Measurements from ENCODE around the gene FCN2. TPM values are rescaled to one million over a fixed set of nuclear protein-coding genes. Genes with fewer than 3 reads are reported as not detected.
A peak's percentile ranks its signal among the peaks of the same experiment; 100 is the strongest.

The FCN2 gene
- total RNA-seq, 2 donors from 2014 or later = not detected

DNA sequence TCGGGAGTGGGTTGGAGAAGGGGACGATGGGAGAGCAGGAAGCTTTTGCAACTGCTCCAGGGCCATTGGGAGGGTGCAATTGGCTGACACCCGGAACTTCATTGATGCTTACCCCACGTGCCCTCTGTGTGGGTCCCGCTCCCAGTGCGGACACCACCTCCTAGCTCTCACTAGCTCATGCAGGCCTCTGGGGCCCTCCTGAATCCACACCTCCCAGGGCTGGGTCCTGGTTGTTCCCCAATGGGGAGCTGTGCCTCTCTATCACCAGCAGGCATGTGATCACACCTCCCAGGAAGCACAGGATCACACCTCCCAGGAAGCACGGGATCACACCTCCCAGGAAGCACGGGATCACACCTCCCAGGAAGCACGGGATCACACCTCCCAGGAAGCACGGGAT lies 32.1 kb upstream of the FCN2 start:
- DNase-seq (no peak), ATAC-seq (no peak)
- Histone ChIP-seq H3K9me3 (no peaks in the 10 kb centered on the region), H3K4me1 (no peaks in the 10 kb centered on the region), H3K36me3 (replicated peaks in 1 of 2; ENCODE audit: insufficient read depth in 1 of 2, low read depth in 2 of 2) (no peaks in the 10 kb centered on the region), H3K27ac (no peak overlapping the region), H3K27me3 (no peaks in the 10 kb centered on the region), H3K4me3 (no peak overlapping the region)
- WGBS, 2 donors = 68 to 80% methylated on average over 4 to 6 of the region's 10 CpGs
- TF ChIP-seq POLR2A (IDR thresholded peaks at IDR 0.05) = no peak
- TF ChIP-seq, protein P1, sequence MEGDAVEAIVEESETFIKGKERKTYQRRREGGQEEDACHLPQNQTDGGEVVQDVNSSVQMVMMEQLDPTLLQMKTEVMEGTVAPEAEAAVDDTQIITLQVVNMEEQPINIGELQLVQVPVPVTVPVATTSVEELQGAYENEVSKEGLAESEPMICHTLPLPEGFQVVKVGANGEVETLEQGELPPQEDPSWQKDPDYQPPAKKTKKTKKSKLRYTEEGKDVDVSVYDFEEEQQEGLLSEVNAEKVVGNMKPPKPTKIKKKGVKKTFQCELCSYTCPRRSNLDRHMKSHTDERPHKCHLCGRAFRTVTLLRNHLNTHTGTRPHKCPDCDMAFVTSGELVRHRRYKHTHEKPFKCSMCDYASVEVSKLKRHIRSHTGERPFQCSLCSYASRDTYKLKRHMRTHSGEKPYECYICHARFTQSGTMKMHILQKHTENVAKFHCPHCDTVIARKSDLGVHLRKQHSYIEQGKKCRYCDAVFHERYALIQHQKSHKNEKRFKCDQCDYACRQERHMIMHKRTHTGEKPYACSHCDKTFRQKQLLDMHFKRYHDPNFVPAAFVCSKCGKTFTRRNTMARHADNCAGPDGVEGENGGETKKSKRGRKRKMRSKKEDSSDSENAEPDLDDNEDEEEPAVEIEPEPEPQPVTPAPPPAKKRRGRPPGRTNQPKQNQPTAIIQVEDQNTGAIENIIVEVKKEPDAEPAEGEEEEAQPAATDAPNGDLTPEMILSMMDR (IDR thresholded peaks at IDR 0.05) = no peak
- intact Hi-C loops (cut with DNase I) = no loop called here

DNA sequence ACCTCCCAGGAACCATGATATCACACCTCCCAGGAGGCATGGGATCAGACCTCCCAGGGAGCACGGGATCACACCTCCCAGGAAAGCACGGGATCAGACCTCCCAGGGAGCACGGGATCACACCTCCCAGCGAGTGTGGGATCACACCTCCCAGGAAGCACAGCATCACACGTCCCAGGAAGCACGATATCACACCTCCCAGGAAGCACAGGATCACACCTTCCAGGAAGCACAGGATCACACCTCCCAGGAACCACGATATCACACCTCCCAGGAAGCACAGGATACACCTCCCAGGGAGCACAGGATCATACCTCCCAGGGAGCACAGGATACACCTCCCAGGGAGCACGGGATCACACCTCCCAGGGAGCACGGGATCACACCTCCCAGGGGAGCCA lies 30.0 kb upstream of the FCN2 start:
- TF ChIP-seq POLR2A (IDR thresholded peaks at IDR 0.05) = no peak
- TF ChIP-seq, protein P1 (IDR thresholded peaks at IDR 0.05) = no peak
- ATAC-seq (no peak), DNase-seq (no peak)
- Histone ChIP-seq H3K27ac (no peak overlapping the region), H3K27me3 (no peaks in the 10 kb centered on the region), H3K9me3 (no peaks in the 10 kb centered on the region), H3K36me3 (replicated peaks in 1 of 2; ENCODE audit: insufficient read depth in 1 of 2, low read depth in 2 of 2) (no peaks in the 10 kb centered on the region), H3K4me1 (no peaks in the 10 kb centered on the region), H3K4me3 (no peak overlapping the region)
- WGBS, 2 donors = 84% methylated on average over 9 of the region's 9 CpGs; no CpG with 5 or more reads in 1 of the 2 donors
- intact Hi-C loops (cut with DNase I) = no loop called here

DNA sequence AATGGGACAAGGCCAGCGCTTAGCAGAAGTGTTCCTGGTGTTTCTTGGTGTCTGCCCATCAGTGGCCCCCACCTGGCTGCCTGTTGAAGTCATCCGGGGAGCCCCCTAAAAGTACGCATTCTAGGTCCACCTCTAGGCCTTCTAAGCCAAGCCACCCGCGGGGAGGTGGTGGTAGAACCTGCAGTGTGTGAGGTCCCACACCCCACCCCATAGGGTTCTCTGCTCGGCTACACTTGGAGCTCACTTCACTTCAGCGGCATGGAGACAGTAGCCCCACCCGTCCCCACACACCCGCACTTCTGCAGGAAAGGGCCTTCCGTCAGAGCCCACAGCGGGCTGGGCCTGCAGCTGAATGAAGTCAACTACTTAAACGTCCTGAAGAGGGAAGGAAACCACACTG lies 29.6 kb upstream of the FCN2 start:
- H3K27me3 ChIP-seq = no peaks in the 10 kb centered on the region
- no peaks in the 10 kb centered on the region for H3K4me1 ChIP-seq
- no peak overlapping the region for H3K27ac ChIP-seq
- H3K9me3 ChIP-seq = no peaks in the 10 kb centered on the region
- peak in 1 of 4 donors; percentile 1 for DNase-seq
- intact Hi-C loops (cut with DNase I) = no loop called here
- H3K4me3 ChIP-seq = no peak overlapping the region
- TF ChIP-seq, protein P1 (IDR thresholded peaks at IDR 0.05) = no peak
- TF ChIP-seq POLR2A (IDR thresholded peaks at IDR 0.05) = no peak
- no peak for ATAC-seq
- 64 to 68% methylated on average over 11 to 12 of the region's 12 CpGs for WGBS, 2 donors
- no peaks in the 10 kb centered on the region for H3K36me3 ChIP-seq (replicated peaks in 1 of 2; ENCODE audit: insufficient read depth in 1 of 2, low read depth in 2 of 2)

DNA sequence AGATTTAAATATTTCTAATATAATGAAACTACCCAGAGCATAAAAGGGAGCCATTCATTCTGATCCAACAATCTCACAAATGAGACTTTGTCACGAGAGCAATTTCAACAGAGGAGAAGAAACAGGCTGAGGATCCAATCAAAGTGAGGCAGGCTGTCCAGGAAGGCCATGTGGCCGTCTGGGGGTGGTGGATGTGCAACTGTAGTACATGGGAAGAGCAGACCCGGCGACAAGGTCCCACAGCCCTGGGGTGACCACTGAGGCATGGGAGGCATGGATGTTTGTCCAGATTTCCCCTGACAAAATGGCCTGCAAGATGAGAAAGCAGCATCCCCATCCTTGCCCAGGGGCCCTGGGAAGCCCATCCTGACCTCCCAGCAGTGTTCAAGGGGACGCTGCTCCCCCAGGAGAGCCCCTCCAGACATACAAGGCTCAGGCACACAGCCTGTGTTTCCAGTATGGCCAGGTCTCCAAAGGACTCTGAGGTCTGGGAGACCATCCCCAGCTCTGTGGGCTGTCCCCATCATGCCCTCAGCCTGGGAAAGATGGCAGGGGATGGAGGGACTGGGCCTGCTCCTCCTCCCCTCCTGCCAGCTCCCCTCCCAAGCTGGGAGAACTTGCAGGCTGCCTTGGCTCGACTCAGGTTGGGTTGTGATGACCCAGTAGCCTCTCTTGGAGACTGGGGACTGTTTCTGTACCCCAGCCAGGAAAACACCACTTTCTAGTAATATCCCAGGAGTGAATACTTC lies 27.5 kb upstream of the FCN2 start:
- Histone ChIP-seq H3K36me3 (replicated peaks in 1 of 2; ENCODE audit: insufficient read depth in 1 of 2, low read depth in 2 of 2) (no peaks in the 10 kb centered on the region), H3K9me3 (no peaks in the 10 kb centered on the region), H3K4me3 (no peak overlapping the region), H3K27ac (no peak overlapping the region), H3K27me3 (no peaks in the 10 kb centered on the region), H3K4me1 (no peaks in the 10 kb centered on the region)
- intact Hi-C loops (cut with DNase I) = no loop called here
- DNase-seq (peak in 1 of 4 donors; percentile 2), ATAC-seq (no peak)
- TF ChIP-seq POLR2A (IDR thresholded peaks at IDR 0.05) = no peak
- TF ChIP-seq, protein P1 (IDR thresholded peaks at IDR 0.05) = no peak
- WGBS, 2 donors = 40 to 52% methylated on average over 6 of the region's 6 CpGs

DNA sequence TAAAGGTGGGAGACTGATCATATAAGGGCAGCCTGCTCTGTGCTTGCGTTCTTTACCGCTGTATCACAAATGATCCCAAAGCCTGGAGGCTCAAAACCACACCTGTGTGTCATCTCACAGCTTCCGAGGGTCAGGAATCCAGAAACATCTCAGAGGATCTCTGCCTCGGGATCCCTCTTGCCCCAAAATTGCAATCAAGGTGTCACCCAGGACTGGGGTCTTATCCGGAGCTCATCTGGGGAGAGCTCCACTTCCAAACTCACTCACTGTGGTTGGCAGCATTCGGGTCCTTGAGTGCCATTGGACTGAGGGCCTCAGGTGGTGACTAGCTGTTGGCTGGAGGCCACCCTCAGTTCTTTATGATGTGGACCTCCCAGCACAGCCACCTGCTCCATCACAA lies 26.7 kb upstream of the FCN2 start:
- peak in 1 of 4 donors; percentile 3 for DNase-seq
- no peaks in the 10 kb centered on the region for H3K9me3 ChIP-seq
- TF ChIP-seq, protein P1 (IDR thresholded peaks at IDR 0.05) = no peak
- TF ChIP-seq POLR2A (IDR thresholded peaks at IDR 0.05) = no peak
- no peak for ATAC-seq
- H3K27ac ChIP-seq = no peak overlapping the region
- no peaks in the 10 kb centered on the region for H3K4me1 ChIP-seq
- intact Hi-C loops (cut with DNase I) = no loop called here
- H3K36me3 ChIP-seq (replicated peaks in 1 of 2; ENCODE audit: insufficient read depth in 1 of 2, low read depth in 2 of 2) = no peaks in the 10 kb centered on the region
- H3K27me3 ChIP-seq = no peaks in the 10 kb centered on the region
- H3K4me3 ChIP-seq = no peak overlapping the region
- 44 to 82% methylated on average over 3 to 6 of the region's 6 CpGs for WGBS, 2 donors

Data from body of pancreas (tissue), 4 donors.